ENCODE results near the gene ARHGEF7. TPM values are rescaled to one million over a fixed set of nuclear protein-coding genes. Genes with fewer than 3 reads are reported as not detected.

ARHGEF7 gene
- polyA plus RNA-seq, 1 donor (not counting 4 experiments of a cell fraction or from before 2014, with no cell fraction given): 25.2 TPM

GRCh38 chr13:111288276-111288675 lies 173.2 kb downstream of the ARHGEF7 start:
- FAIRE-seq (no peak), DNase-seq (ENCODE audit: low read depth, low spot score) (no peak)
- dilution Hi-C loops (cut with MboI; ENCODE audit: extremely low pct_ligation_motif_present, low sequenced_read_pairs): no loop called here
- H3K9me3 ChIP-seq (ENCODE audit: control insufficient read depth, low read depth, low read length): no peaks in the 10 kb centered on the region
- no peaks in the 10 kb centered on the region for H3K9me1 ChIP-seq (ENCODE audit: control insufficient read depth, extremely low read depth, insufficient read depth, low read length)
- H3K79me2 ChIP-seq (ENCODE audit: control insufficient read depth, insufficient read depth, low read length): no peaks in the 10 kb centered on the region
- no peaks in the 10 kb centered on the region for H4K20me1 ChIP-seq (ENCODE audit: control insufficient read depth, extremely low read depth, insufficient read depth, low read length)
- H3K4me3 ChIP-seq (ENCODE audit: control insufficient read depth in 2 of 3, extremely low read depth in 1 of 3, insufficient read depth in 2 of 3, low read depth in 1 of 3, low read length in 3 of 3): no peak overlapping the region
- peaks cover 8 to 37% of the 10 kb centered on the region in 2 experiments for H3K36me3 ChIP-seq (ENCODE audit: control insufficient read depth in 2 of 2, extremely low read depth in 1 of 2, insufficient read depth in 2 of 2, low read length in 2 of 2)
- TF ChIP-seq EZH2 (IDR thresholded peaks at IDR 0.05; ENCODE audit: low read length): no peak
- TF ChIP-seq CTCF (optimal IDR thresholded peaks at IDR 0.05 in 1 of 3, IDR thresholded peaks at IDR 0.05 in 1 of 3, conservative IDR thresholded peaks at IDR 0.05 in 1 of 3; ENCODE audit: extremely low read depth in 1 of 3, insufficient read depth in 2 of 3, low read length in 3 of 3): no peak
- no peak overlapping the region for H2AFZ ChIP-seq (ENCODE audit: control insufficient read depth, low read length)
- no peak overlapping the region for H3K27ac ChIP-seq (ENCODE audit: control insufficient read depth, insufficient read depth, low read length)
- H3K4me1 ChIP-seq (ENCODE audit: control insufficient read depth, extremely low read depth, insufficient read depth, low read length): no peaks in the 10 kb centered on the region
- no peak overlapping the region for H3K9ac ChIP-seq (ENCODE audit: control insufficient read depth, extremely low read depth, insufficient read depth, low read length)
- H3K4me2 ChIP-seq (ENCODE audit: control insufficient read depth, extremely low read depth, insufficient read depth, low read depth, low read length): no peak overlapping the region
- no peaks in the 10 kb centered on the region for H3K27me3 ChIP-seq (ENCODE audit: control insufficient read depth, extremely low read depth, insufficient read depth, low read length)

- TF ChIP-seq CTCF (optimal IDR thresholded peaks at IDR 0.05 in 1 of 3, IDR thresholded peaks at IDR 0.05 in 1 of 3, conservative IDR thresholded peaks at IDR 0.05 in 1 of 3; ENCODE audit: extremely low read depth in 1 of 3, insufficient read depth in 2 of 3, low read length in 3 of 3) (no peak), EZH2 (IDR thresholded peaks at IDR 0.05; ENCODE audit: low read length) (no peak)
- Histone ChIP-seq H3K4me1 (ENCODE audit: control insufficient read depth, extremely low read depth, insufficient read depth, low read length) (no peaks in the 10 kb centered on the region), H3K36me3 (ENCODE audit: control insufficient read depth in 2 of 2, extremely low read depth in 1 of 2, insufficient read depth in 2 of 2, low read length in 2 of 2) (peaks cover 8 to 34% of the 10 kb centered on the region in 2 experiments), H3K4me3 (ENCODE audit: control insufficient read depth in 2 of 3, extremely low read depth in 1 of 3, insufficient read depth in 2 of 3, low read depth in 1 of 3, low read length in 3 of 3) (no peak overlapping the region), H4K20me1 (ENCODE audit: control insufficient read depth, extremely low read depth, insufficient read depth, low read length) (no peaks in the 10 kb centered on the region), H2AFZ (ENCODE audit: control insufficient read depth, low read length) (no peak overlapping the region), H3K9me3 (ENCODE audit: control insufficient read depth, low read depth, low read length) (no peaks in the 10 kb centered on the region), H3K27me3 (ENCODE audit: control insufficient read depth, extremely low read depth, insufficient read depth, low read length) (no peaks in the 10 kb centered on the region), H3K4me2 (ENCODE audit: control insufficient read depth, extremely low read depth, insufficient read depth, low read depth, low read length) (no peak overlapping the region), H3K9me1 (ENCODE audit: control insufficient read depth, extremely low read depth, insufficient read depth, low read length) (no peaks in the 10 kb centered on the region), H3K9ac (ENCODE audit: control insufficient read depth, extremely low read depth, insufficient read depth, low read length) (no peak overlapping the region), H3K79me2 (ENCODE audit: control insufficient read depth, insufficient read depth, low read length) (no peaks in the 10 kb centered on the region), H3K27ac (ENCODE audit: control insufficient read depth, insufficient read depth, low read length) (no peak overlapping the region)
- DNase-seq (ENCODE audit: low read depth, low spot score) (no peak), FAIRE-seq (no peak)
- dilution Hi-C loops (cut with MboI; ENCODE audit: extremely low pct_ligation_motif_present, low sequenced_read_pairs): no loop called here
Measured at GRCh38 chr13:111289251-111289650, 174.1 kb downstream of the ARHGEF7 start.
